HG02610 (cell line): ENCODE data around the gene NPEPL1.

Source experiments
- ATAC-seq: cut with Tn5 transposase; IDR thresholded peaks from one replicate; pipeline ENCODE4 v1.9.1; 2021; ENCODE audit warnings: mild to moderate bottlenecking, moderate library complexity; ENCODE audit not compliant: unreplicated experiment

The NPEPL1 gene

GRCh38 chr20:58682656-58683531 lies 9.7 kb upstream of the NPEPL1 start:
- no peak for ATAC-seq

- ATAC-seq: no peak
Measured at GRCh38 chr20:58684291-58684690, 8.3 kb upstream of the NPEPL1 start.

DNA sequence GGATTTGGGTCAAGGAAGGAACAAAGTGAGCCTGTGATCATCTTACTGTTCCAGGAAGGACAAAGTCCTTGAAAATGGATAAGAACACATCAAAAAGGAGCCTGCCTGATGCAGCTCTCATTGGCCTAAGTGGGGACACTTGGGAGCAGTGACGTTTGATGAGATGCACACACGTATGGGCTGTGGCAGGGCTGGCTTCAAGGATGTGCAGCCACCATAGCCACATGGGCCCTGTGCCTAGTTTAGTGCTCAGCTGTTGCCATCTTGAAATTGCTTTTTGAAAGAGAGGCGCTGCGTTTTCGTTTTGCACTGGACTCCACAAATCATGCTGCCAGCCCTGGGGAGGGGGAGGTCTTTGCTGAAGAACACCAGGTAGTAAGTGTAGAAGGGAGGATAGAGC lies 6.6 kb upstream of the NPEPL1 start:
- ATAC-seq: no peak

DNA sequence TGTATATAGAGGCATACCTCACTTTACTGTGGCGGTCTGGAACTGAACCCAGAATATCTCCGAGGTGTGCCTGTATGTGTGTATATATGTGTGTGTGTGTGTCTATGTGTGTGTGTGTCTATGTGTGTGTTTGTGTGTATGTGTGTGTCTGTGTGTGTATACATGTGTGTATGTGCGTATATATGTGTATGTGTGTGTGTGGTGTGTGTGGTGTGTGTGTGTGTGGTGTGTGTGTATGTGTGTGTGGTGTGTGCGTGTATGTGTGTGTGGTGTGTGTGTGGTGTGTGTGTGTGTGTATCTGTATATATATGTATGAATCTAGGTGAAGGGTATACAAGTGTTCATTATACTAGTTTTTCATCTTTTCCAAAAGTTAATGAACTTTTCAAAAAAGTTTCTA lies 4.2 kb upstream of the NPEPL1 start:
- ATAC-seq: no peak

- no peak for ATAC-seq
Measured at GRCh38 chr20:58688840-58689239, 3.8 kb upstream of the NPEPL1 start.

- no peak for ATAC-seq
Measured at GRCh38 chr20:58690396-58691135, 2.0 kb upstream of the NPEPL1 start.

DNA sequence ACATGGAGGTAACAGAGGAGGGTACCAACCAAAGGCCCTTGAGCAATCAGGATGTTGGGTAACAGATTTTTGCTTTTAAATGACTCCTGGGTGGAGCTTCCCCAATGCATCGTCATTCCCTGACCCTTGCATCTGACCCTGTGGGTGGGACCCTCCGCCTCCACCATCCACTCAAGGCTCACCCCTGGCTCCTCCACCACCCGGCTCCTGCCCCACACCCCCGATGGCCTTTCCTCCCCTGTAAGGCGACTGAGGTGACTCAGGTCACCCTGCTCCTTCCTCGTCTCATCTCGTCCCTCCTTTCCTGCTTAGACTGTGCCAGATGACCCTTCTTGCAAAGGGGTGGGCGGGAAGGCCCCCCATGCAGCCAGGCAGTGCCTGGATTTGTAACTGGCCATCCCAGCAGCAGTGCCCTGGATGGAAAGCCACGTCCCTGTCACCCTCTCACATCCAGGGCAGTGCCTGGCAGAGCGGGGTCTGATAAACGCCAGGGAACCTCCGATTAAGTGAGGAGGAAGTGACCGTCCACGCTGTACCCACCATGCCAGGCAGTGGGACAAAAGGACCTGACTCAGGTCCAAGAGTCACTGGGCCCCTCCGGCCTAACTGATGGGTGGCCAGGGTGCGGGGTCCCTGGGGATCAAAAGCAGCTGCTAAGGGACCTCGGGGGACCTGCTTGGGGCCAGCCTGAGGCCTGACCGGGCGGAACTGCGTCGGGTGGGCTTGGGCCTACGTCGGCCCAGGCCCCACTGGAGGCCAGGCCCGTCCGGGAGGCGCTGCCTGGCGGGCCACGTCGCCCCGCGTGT lies 624 bp upstream of the NPEPL1 start:
- ATAC-seq: no peak

GRCh38 chr20:58693226-58694006 lies 816 bp downstream of the NPEPL1 start:
- ATAC-seq: peak; percentile 2

DNA sequence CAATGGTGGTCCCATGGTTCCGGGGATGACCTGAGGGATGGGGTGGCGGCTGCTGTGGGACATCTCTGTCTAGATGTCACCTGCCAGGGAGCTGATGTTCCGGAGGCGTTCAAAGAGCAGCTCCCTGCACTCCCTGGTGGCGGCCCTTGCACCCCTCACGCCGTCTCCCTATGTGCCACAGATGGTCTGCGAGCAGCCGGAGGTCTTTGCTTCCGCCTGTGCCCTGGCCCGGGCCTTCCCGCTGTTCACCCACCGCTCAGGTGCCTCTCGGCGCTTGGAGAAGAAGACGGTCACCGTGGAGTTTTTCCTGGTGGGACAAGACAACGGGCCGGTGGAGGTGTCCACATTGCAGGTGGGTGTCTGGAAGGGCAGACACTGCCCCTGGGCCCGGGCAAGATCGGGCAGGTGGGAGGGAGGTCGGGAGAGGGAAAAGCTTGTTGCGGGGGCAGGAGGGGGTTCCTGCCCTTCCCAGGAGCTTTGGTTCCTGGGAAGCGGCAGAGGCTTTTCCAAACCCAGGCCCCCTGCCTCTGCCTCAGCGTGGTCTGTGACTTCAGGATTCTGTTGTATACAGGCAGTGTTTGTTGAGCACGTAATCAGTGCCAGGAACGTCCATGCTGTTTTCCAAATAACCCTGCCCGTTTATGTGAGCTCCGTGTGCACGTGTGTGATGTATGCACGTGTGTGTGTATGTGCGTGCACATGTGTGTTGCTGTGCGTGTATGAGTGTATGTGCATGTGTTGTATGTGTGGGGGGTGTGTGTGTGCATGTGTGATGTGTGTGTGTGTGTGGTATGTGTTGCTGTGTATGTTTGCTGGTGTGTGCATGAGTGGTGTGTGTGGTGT lies 1.9 kb downstream of the NPEPL1 start:
- ATAC-seq: no peak

- no peak for ATAC-seq
Measured at GRCh38 chr20:58695084-58695722, 2.6 kb downstream of the NPEPL1 start.

DNA sequence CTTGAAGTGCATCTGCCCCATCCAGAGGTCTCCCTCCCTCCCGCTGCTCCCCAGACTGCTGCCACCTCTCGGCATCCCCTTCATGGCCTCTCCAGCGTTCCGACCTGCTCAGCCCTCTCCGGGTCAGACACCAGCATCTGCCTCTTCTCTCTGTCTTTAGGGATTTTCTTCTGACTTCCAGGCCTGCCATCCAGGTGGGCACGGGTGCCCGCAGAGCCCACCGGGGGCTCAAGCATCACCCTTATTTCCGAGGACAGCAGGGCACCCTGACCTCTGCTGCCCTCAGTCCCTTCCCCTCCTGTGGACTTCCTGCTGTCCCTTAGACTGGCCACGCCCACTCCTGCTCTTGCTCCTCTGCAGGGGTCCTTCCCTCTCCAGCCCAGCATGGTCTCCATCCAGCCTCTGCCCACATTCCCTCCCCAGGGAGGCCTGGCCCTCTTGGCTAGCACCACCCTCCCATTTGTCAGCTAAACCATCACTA lies 3.3 kb downstream of the NPEPL1 start:
- no peak for ATAC-seq

DNA sequence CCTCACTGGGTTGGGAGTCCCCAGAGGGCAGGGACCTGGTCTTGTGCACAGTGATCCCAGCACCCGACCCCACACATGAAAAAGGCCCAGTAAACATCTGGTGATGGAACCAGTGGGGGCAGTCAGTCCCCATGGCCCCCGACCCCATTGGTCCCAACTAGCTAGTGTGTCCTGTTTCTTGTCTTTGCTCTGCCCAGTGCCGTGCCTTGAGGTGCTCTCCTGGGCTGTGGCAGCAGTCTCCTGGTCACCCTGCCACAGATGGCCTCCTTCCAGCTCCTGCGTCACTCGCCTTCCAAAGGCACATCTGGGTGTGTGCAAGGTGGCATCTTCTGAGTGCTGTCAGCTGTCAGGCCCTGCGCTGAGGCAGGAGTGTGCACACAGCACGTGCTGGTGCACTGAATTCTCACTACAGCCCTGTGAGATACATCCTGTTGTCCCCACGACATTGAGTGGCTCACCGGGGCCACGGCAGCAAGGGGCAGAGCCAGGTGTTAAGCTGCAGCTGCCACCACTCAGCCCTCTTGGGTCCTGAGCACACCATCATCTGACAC lies 3.9 kb downstream of the NPEPL1 start:
- ATAC-seq: no peak

DNA sequence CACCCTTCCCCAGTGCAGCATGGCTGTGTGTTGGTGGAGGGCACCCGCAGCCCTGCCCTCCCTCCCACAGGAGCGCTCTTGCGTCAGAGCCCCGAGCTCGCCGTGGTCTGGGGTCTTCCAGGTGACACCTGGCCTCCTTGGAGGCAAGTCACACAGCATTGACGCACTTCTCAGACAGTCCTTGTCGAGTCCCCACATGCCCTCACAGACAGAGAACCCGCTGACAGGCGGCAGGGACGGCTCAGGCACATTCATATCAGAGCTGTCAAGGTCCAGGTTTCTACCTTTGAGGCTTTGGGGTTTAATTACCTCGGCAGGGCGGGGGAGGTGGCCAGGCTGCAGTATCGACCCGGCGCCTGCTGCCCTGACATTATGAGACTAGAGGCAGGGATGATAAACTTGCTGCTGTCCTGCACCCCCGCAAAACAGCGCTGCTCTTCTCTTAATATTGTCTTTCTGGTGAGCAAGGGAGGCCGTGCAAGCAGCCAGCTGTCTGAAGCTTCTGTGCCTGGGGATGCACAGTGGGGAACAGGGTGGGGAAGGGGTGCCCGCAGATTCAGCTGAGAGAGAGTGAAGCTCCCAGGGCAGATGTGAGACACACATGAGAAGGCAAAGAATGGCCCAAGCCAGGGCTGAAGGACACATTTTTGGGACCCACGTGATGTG lies 4.7 kb downstream of the NPEPL1 start:
- ATAC-seq: no peak

GRCh38 chr20:58697867-58698703 lies 5.5 kb downstream of the NPEPL1 start:
- ATAC-seq: no peak

DNA sequence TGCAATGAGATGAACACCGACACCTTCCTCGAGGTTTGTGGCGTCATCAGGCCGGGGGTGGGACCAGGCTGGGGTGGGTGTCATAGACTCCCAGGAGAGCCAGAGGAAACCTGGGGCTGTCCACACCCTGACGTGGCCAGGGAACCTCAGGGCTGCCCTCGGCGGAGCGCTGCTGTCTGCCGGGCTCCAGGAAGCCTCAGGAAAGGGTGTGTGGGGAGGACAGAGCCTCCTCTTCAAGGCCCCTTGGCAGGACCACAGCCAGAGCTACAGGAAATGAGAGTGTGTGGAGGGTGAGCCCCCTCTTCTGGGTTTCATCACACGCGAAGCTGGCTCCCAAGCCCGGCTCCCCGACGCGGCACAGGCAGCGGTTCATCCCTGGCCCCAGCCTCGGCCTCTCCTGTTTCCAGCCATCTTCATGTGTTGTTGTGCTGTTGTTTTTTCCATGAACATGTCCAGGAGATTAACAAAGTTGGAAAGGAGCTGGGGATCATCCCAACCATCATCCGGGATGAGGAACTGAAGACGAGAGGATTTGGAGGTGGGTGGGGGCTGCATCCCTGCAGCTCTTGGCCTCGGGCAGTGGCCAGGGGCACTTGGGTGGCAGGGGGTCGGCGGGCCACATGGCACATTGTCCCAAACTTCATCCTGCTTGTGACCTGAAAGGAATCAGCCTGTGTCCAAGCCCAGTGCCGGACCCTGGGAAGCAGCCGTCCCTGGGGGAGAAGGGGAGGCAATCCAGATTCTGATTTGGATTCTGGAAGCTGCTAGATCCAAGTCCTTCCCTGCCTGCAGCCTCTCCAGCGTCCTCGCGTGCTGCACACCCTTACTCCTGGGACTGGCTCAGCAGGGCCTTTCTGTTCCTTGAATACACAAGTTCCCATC lies 6.4 kb downstream of the NPEPL1 start:
- no peak for ATAC-seq

DNA sequence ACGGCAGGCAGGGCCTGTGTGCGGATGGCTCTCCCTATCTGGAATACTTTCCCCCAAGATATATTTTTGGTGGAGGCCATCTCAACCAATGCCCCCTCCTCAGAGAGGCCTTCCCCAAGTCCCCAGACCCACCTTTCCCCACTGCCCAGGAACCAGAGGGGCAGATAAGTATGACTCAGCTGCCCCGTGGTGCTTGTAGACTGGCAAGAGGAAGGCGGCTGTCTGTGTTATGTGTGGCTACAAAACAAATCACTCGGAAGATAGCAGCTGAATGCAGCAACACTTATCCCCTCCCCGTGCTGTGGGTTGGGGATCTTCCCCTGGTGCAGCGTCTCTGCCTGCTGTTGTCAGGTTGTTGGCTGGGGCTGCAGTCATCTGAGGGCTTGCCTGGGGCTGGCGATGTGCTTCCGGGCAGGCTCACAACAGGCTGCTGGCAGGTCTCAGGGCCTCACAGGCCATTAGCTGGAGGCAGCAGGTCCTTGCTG lies 7.1 kb downstream of the NPEPL1 start:
- ATAC-seq: no peak
